Mononuclear cell (primary cell): ENCODE results near the gene SRPK1. TPM values are rescaled to one million over a fixed set of nuclear protein-coding genes. Genes with fewer than 3 reads are reported as not detected.

Experiments used
- H3K27me3 ChIP-seq: 2 replicates; pipeline ENCODE4 v1.6.0; 2011; ENCODE audit warnings: low read length, control low read depth; ENCODE audit not compliant: insufficient read depth
- H3K4me1 ChIP-seq: 2 replicates; pipeline ENCODE4 v1.5.1; 2011; ENCODE audit warnings: mild to moderate bottlenecking, low read length, control low read depth; ENCODE audit not compliant: insufficient read depth
- H3K4me3 ChIP-seq: 2 replicates; pipeline ENCODE4 v1.5.1; 2011; ENCODE audit warnings: mild to moderate bottlenecking, low read length, moderate library complexity
- H3K9me3 ChIP-seq: 2 replicates; pipeline ENCODE4 v1.5.1; 2011; ENCODE audit warnings: low read depth, mild to moderate bottlenecking, control low read depth, low read length
- total RNA-seq: library from RNA; depleted of rRNA; stranded (reverse); fragments of >200 nt; gene quantifications from one replicate; pipeline ENCODE4 v1.2.3, GENCODE V29; 2012

The SRPK1 gene
- 70.7 TPM for total RNA-seq

GRCh38 chr6:35920793-35921732 is at the start of gene SRPK1:
SRPK1 (minus strand) TSS chr6:35921098; CDS start chr6:35921056, 42 bp downstream.
- H3K4me3 ChIP-seq, result peak within 1 kb of the TSS; percentile 79
- H3K9me3 ChIP-seq, result no peaks in the 10 kb centered on the region
- H3K4me1 ChIP-seq, result peaks cover 27% of the 10 kb centered on the region
- H3K27me3 ChIP-seq, result no peaks in the 10 kb centered on the region

GRCh38 chr6:35970181-35970580 is 49.3 kb upstream of the SRPK1 start:
- no peaks in the 10 kb centered on the region for H3K9me3 ChIP-seq
- H3K27me3 ChIP-seq, result no peaks in the 10 kb centered on the region
- no peaks in the 10 kb centered on the region for H3K4me1 ChIP-seq
- H3K4me3 ChIP-seq, result no peak overlapping the region

- Histone ChIP-seq H3K27me3 (no peaks in the 10 kb centered on the region), H3K9me3 (no peaks in the 10 kb centered on the region), H3K4me3 (no peak overlapping the region), H3K4me1 (no peaks in the 10 kb centered on the region)
These were observed 48.7 kb upstream of the SRPK1 start for GRCh38 chr6:35969646-35970045.

GRCh38 chr6:35968821-35969220 is 47.9 kb upstream of the SRPK1 start:
- H3K4me3 ChIP-seq, result no peak overlapping the region
- H3K4me1 ChIP-seq, result no peaks in the 10 kb centered on the region
- H3K27me3 ChIP-seq, result no peaks in the 10 kb centered on the region
- no peaks in the 10 kb centered on the region for H3K9me3 ChIP-seq

- no peaks in the 10 kb centered on the region for H3K4me1 ChIP-seq
These were observed 46.3 kb upstream of the SRPK1 start for GRCh38 chr6:35967076-35967774.

GRCh38 chr6:35962779-35963560 is 42.1 kb upstream of the SRPK1 start:
- H3K4me3 ChIP-seq, result no peak overlapping the region
- H3K27me3 ChIP-seq, result no peaks in the 10 kb centered on the region
- H3K4me1 ChIP-seq, result no peaks in the 10 kb centered on the region
- H3K9me3 ChIP-seq, result no peaks in the 10 kb centered on the region

More at GRCh38 chr6:35967076-35967774, 46.3 kb upstream of the SRPK1 start:
- Histone ChIP-seq H3K9me3 (no peaks in the 10 kb centered on the region), H3K27me3 (no peaks in the 10 kb centered on the region), H3K4me3 (no peak overlapping the region)

- H3K27me3 ChIP-seq, result no peaks in the 10 kb centered on the region
- no peaks in the 10 kb centered on the region for H3K9me3 ChIP-seq
These were observed 39.3 kb upstream of the SRPK1 start for GRCh38 chr6:35960187-35960586.

GRCh38 chr6:35955970-35956369 is 35.1 kb upstream of the SRPK1 start:
- Histone ChIP-seq H3K9me3 (no peaks in the 10 kb centered on the region), H3K27me3 (no peaks in the 10 kb centered on the region), H3K4me3 (no peak overlapping the region), H3K4me1 (peaks cover 8% of the 10 kb centered on the region)

More at GRCh38 chr6:35960187-35960586, 39.3 kb upstream of the SRPK1 start:
- Histone ChIP-seq H3K4me1 (no peaks in the 10 kb centered on the region), H3K4me3 (no peak overlapping the region)

- H3K27me3 ChIP-seq, result no peaks in the 10 kb centered on the region
- no peak overlapping the region for H3K4me3 ChIP-seq
- H3K4me1 ChIP-seq, result peaks cover 8% of the 10 kb centered on the region
- no peaks in the 10 kb centered on the region for H3K9me3 ChIP-seq
These were observed 34.6 kb upstream of the SRPK1 start for GRCh38 chr6:35955521-35955920.

- Histone ChIP-seq H3K4me1 (peaks cover 8% of the 10 kb centered on the region), H3K27me3 (no peaks in the 10 kb centered on the region), H3K4me3 (no peak overlapping the region), H3K9me3 (no peaks in the 10 kb centered on the region)
These were observed 34.2 kb upstream of the SRPK1 start for GRCh38 chr6:35955071-35955470.

- no peak overlapping the region for H3K4me3 ChIP-seq
- H3K4me1 ChIP-seq, result peaks cover 8% of the 10 kb centered on the region
- no peaks in the 10 kb centered on the region for H3K27me3 ChIP-seq
- no peaks in the 10 kb centered on the region for H3K9me3 ChIP-seq
These were observed 33.4 kb upstream of the SRPK1 start for GRCh38 chr6:35954333-35954732.

GRCh38 chr6:35948725-35949124 is 27.8 kb upstream of the SRPK1 start:
- no peaks in the 10 kb centered on the region for H3K9me3 ChIP-seq
- no peaks in the 10 kb centered on the region for H3K27me3 ChIP-seq
- H3K4me3 ChIP-seq, result no peak overlapping the region
- H3K4me1 ChIP-seq, result peaks cover 8% of the 10 kb centered on the region

- Histone ChIP-seq H3K4me1 (no peaks in the 10 kb centered on the region), H3K9me3 (no peaks in the 10 kb centered on the region), H3K27me3 (no peaks in the 10 kb centered on the region)
These were observed 24.7 kb upstream of the SRPK1 start for GRCh38 chr6:35945650-35946025.

GRCh38 chr6:35943390-35943789 is 22.5 kb upstream of the SRPK1 start:
- Histone ChIP-seq H3K9me3 (no peaks in the 10 kb centered on the region), H3K4me3 (no peak overlapping the region), H3K27me3 (no peaks in the 10 kb centered on the region), H3K4me1 (no peaks in the 10 kb centered on the region)

More at GRCh38 chr6:35945650-35946025, 24.7 kb upstream of the SRPK1 start:
- H3K4me3 ChIP-seq, result no peak overlapping the region

- H3K4me1 ChIP-seq, result no peaks in the 10 kb centered on the region
- no peaks in the 10 kb centered on the region for H3K27me3 ChIP-seq
- H3K4me3 ChIP-seq, result no peak overlapping the region
- H3K9me3 ChIP-seq, result no peaks in the 10 kb centered on the region
These were observed 21.5 kb upstream of the SRPK1 start for GRCh38 chr6:35942355-35942754.
